Neural cell (in vitro differentiated cells): ENCODE data around the gene STEAP2. TPM values are rescaled to one million over a fixed set of nuclear protein-coding genes. Genes with fewer than 3 reads are reported as not detected.

Source experiments
- H2AFZ ChIP-seq: fragments of 200-600, 300-800 bp; sonication (generic), shearing (Covaris generic); 2 replicates; pipeline ENCODE4 v1.6.0; 2014; ENCODE audit warnings: low read depth, mild to moderate bottlenecking, antibody characterized with exemption, low read length, moderate library complexity
- H3F3A ChIP-seq: fragments of 200-600 bp; shearing (Covaris generic); 2 replicates; pipeline ENCODE4 v1.6.1; 2016; ENCODE audit warnings: mild to moderate bottlenecking, moderate library complexity, mixed read lengths, antibody characterized with exemption, low read length; ENCODE audit not compliant: insufficient read depth, poor library complexity, severe bottlenecking
- H3K27ac ChIP-seq: fragments of 200-600, 300-800 bp; sonication (generic), shearing (Covaris generic); 2 replicates; pipeline ENCODE4 v1.5.1; 2014; ENCODE audit warnings: mild to moderate bottlenecking, low read length, moderate library complexity
- H3K27me3 ChIP-seq: fragments of 300-800, 200-600 bp; sonication (generic), shearing (Covaris generic); 2 replicates; pipeline ENCODE4 v1.6.0; 2014; ENCODE audit warnings: mild to moderate bottlenecking, low read depth, low read length, moderate library complexity; ENCODE audit not compliant: insufficient read depth
- H3K36me3 ChIP-seq: fragments of 300-800, 200-600 bp; sonication (generic), shearing (Covaris generic); 2 replicates; pipeline ENCODE4 v1.5.1; 2014; ENCODE audit warnings: mild to moderate bottlenecking, antibody characterized with exemption, low read length, moderate library complexity; ENCODE audit not compliant: insufficient read depth
- H3K4me2 ChIP-seq: fragments of 300-800, 200-600 bp; sonication (generic), shearing (Covaris generic); 2 replicates; pipeline ENCODE4 v1.6.0; 2014; ENCODE audit warnings: mild to moderate bottlenecking, low read length
- H3K4me3 ChIP-seq: fragments of 300-800, 200-600 bp; sonication (generic), shearing (Covaris generic); 2 replicates; pipeline ENCODE4 v1.5.1; 2014; ENCODE audit warnings: mild to moderate bottlenecking, low read length, moderate library complexity
- H3K79me2 ChIP-seq: fragments of 200-600 bp; shearing (Covaris generic); replicated peaks from 2 replicates; pipeline ENCODE4 v1.6.0; 2014; ENCODE audit warnings: mild to moderate bottlenecking, low read length, moderate library complexity; ENCODE audit not compliant: insufficient read depth
- H3K9ac ChIP-seq: fragments of 300-800, 200-600 bp; sonication (generic), shearing (Covaris generic); 2 replicates; pipeline ENCODE4 v1.6.1; 2016; ENCODE audit warnings: mild to moderate bottlenecking, low read length, mixed read lengths
- H3K9me2 ChIP-seq: fragments of 200-600 bp; shearing (Covaris generic); 2 replicates; pipeline ENCODE4 v1.6.1; 2016; ENCODE audit warnings: mild to moderate bottlenecking, low read length, mixed read lengths; ENCODE audit not compliant: insufficient read depth
- H3K9me3 ChIP-seq: fragments of 200-600, 300-800 bp; sonication (generic), shearing (Covaris generic); 2 replicates; pipeline ENCODE4 v1.6.1; 2016; ENCODE audit warnings: mild to moderate bottlenecking, mixed run types, low read length, moderate library complexity, mixed read lengths
- H4K20me1 ChIP-seq: fragments of 200-600 bp; shearing (Covaris generic); 2 replicates; pipeline ENCODE4 v1.6.1; 2016; ENCODE audit warnings: mild to moderate bottlenecking, mixed run types; ENCODE audit not compliant: insufficient read depth
- CTCF ChIP-seq: fragments of 450-650 bp; IDR thresholded peaks from 2 replicates; pipeline ENCODE4 v1.5.1; 2014; ENCODE audit warnings: antibody characterized with exemption, mild to moderate bottlenecking, moderate library complexity; ENCODE audit not compliant: poor library complexity, severe bottlenecking
- EP300 ChIP-seq: fragments of 450-650 bp; conservative IDR thresholded peaks from 2 replicates; pipeline ENCODE4 v1.6.1; 2014; ENCODE audit warnings: antibody characterized with exemption, mild to moderate bottlenecking, moderate library complexity; ENCODE audit not compliant: poor library complexity, severe bottlenecking
- EZH2 ChIP-seq: fragments of 200-600, 300-800 bp; shearing (Covaris generic), sonication (generic); IDR thresholded peaks from 2 replicates; pipeline ENCODE4 v1.6.1; 2014; ENCODE audit warnings: antibody characterized with exemption, low read length, borderline replicate concordance, mild to moderate bottlenecking; ENCODE audit not compliant: insufficient read depth, poor library complexity, severe bottlenecking
- MXI1 ChIP-seq: fragments of 450-650 bp; conservative IDR thresholded peaks from 2 replicates; pipeline ENCODE4 v1.6.1; 2014; ENCODE audit warnings: antibody characterized with exemption, mild to moderate bottlenecking; ENCODE audit not compliant: poor library complexity, severe bottlenecking
- POLR2AphosphoS5 ChIP-seq: IDR thresholded peaks from 2 replicates; pipeline ENCODE4 v1.6.1; 2012
- RAD21 ChIP-seq: fragments of 450-650 bp; conservative IDR thresholded peaks from 2 replicates; pipeline ENCODE4 v1.6.1; 2014; ENCODE audit warnings: antibody characterized with exemption, mild to moderate bottlenecking, moderate library complexity
- REST ChIP-seq: IDR thresholded peaks from 2 replicates; pipeline ENCODE4 v1.6.1; 2012; ENCODE audit warnings: borderline replicate concordance
- SMC3 ChIP-seq: fragments of 450-650 bp; conservative IDR thresholded peaks from 2 replicates; pipeline ENCODE4 v1.6.1; 2014; ENCODE audit warnings: antibody characterized with exemption, mild to moderate bottlenecking, moderate library complexity; ENCODE audit not compliant: poor library complexity
- TAF1 ChIP-seq: IDR thresholded peaks from 2 replicates; pipeline ENCODE4 v1.6.1; 2012; ENCODE audit warnings: low read depth
- polyA plus RNA-seq: library from polyadenylated mRNA; depleted of rRNA; stranded (reverse); fragments of >200 nt; gene quantifications from 2 replicates; pipeline ENCODE4 v1.2.3, GENCODE V29; 2014

STEAP2 gene
- polyA plus RNA-seq, 1 donor from 2014 or later, result 5.9 TPM

- no peak for TF ChIP-seq CTCF
Measured at GRCh38 chr7:90227259-90227658, 15.7 kb downstream of the STEAP2 start (continued).

- Histone ChIP-seq H3K9me2 (no peaks in the 10 kb centered on the region), H3K9me3 (no peaks in the 10 kb centered on the region), H3F3A (no peaks in the 10 kb centered on the region), H4K20me1 (no peaks in the 10 kb centered on the region), H3K4me3 (no peak overlapping the region), H2AFZ (no peak overlapping the region), H3K9ac (no peak overlapping the region), H3K79me2 (no peaks in the 10 kb centered on the region), H3K36me3 (no peaks in the 10 kb centered on the region), H3K27me3 (no peaks in the 10 kb centered on the region), H3K27ac (no peak overlapping the region), H3K4me2 (no peak overlapping the region)
- TF ChIP-seq CTCF (no peak), EP300 (no peak), SMC3 (no peak), REST (no peak), POLR2AphosphoS5 (no peak), TAF1 (no peak), EZH2 (no peak), RAD21 (no peak), MXI1 (no peak)
Measured at GRCh38 chr7:90229682-90230081, 18.1 kb downstream of the STEAP2 start.

- no peak overlapping the region for H3K9ac ChIP-seq
- no peaks in the 10 kb centered on the region for H3K9me3 ChIP-seq
- no peaks in the 10 kb centered on the region for H3K79me2 ChIP-seq
- H3K9me2 ChIP-seq, result no peaks in the 10 kb centered on the region
- H3F3A ChIP-seq, result no peaks in the 10 kb centered on the region
- H3K36me3 ChIP-seq, result no peaks in the 10 kb centered on the region
- no peak overlapping the region for H3K4me2 ChIP-seq
- H3K27ac ChIP-seq, result no peak overlapping the region
- H3K27me3 ChIP-seq, result no peaks in the 10 kb centered on the region
- TF ChIP-seq SMC3 (no peak), TAF1 (no peak), MXI1 (no peak), REST (no peak), POLR2AphosphoS5 (no peak), CTCF (no peak), RAD21 (no peak), EZH2 (no peak), EP300 (no peak)
- no peak overlapping the region for H3K4me3 ChIP-seq
- no peaks in the 10 kb centered on the region for H4K20me1 ChIP-seq
- no peak overlapping the region for H2AFZ ChIP-seq
Measured at GRCh38 chr7:90230834-90231233, 19.3 kb downstream of the STEAP2 start.
